ENCODE measurements around the gene FAM117A. TPM values are rescaled to one million over a fixed set of nuclear protein-coding genes. Genes with fewer than 3 reads are reported as not detected.

Gene FAM117A
- total RNA-seq, 4 donors from 2014 or later, result 5.6 to 7.5 (median 6.5) TPM

DNA sequence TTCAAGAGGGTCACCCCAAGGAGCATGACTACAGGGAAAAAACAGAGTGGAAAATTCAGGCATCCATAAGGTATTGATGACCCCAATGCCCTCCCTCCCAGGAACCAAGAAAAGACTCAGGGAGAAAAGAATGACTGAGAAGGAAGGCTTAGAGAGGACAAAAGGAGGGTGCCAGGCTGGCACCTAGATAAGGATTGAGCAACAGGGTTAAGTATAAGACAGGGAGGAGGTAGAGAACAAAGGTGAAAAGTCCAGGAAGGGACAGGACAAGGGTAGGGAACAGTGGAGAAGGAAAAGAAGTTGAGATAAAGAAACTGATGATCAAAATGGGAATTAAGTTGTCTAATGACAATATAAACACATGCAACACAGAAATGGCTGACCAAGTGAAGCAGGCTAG lies 58.7 kb downstream of the FAM117A start:
- Histone ChIP-seq H3K9me3 (no peaks in the 10 kb centered on the region), H3K27ac (no peak overlapping the region), H3K4me1 (peaks cover 11 to 54% (median 21%) of the 10 kb centered on the region in 3 donors), H3K4me3 (no peak overlapping the region), H3K27me3 (no peaks in the 10 kb centered on the region), H3K36me3 (peaks cover 27 to 60% (median 39%) of the 10 kb centered on the region in 3 donors)
- TF ChIP-seq, protein P1, sequence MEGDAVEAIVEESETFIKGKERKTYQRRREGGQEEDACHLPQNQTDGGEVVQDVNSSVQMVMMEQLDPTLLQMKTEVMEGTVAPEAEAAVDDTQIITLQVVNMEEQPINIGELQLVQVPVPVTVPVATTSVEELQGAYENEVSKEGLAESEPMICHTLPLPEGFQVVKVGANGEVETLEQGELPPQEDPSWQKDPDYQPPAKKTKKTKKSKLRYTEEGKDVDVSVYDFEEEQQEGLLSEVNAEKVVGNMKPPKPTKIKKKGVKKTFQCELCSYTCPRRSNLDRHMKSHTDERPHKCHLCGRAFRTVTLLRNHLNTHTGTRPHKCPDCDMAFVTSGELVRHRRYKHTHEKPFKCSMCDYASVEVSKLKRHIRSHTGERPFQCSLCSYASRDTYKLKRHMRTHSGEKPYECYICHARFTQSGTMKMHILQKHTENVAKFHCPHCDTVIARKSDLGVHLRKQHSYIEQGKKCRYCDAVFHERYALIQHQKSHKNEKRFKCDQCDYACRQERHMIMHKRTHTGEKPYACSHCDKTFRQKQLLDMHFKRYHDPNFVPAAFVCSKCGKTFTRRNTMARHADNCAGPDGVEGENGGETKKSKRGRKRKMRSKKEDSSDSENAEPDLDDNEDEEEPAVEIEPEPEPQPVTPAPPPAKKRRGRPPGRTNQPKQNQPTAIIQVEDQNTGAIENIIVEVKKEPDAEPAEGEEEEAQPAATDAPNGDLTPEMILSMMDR (IDR thresholded peaks at IDR 0.05), result no peak
- no peak for TF ChIP-seq POLR2A (IDR thresholded peaks at IDR 0.05)
- intact Hi-C loops (cut with DNase I), result loop anchor here (5.0 kb wide), 1 partner anchor 72 kb away; no protein-coding TSS in a partner anchor
- no peak for DNase-seq

DNA sequence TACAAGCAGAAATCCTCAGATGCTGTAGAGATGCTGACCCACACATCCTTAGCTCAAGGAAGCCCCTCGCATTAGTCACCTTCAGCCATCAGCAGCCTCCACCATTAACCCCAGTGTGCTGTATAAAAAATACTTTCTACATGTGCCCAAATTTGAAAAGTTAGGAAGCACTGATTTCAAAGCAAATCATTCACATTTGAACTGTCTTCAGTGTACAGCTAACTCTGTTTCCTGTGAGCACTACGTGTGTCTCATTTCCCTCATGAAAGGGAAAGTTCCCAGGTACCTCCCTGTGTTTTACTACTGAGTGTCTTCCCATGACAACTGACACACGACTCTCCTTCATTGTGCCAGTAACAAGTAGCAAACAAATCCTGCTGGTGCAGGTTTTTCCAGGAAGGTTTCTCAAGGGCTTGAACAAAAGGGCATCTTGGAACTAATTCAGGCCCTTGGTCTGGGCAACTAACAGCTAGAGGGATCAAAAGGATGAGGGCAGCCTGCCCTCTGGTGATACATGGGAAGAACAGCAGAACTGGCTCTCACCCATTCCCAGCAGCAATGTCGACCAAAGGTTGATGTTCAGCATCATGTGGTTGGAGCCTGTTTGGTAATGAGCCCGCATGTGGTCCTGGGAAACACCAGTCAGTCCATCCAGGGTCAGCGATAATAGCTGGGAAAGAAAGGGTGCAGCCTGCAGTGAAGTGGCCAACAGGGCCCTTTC lies 60.2 kb downstream of the FAM117A start:
- TF ChIP-seq POLR2A (IDR thresholded peaks at IDR 0.05), result no peak
- TF ChIP-seq, protein P1 (IDR thresholded peaks at IDR 0.05), result peak in 5 of 6 experiments; percentile 48 to 68 (median 55)
- peaks cover 11 to 57% (median 22%) of the 10 kb centered on the region in 3 donors for H3K4me1 ChIP-seq

DNA sequence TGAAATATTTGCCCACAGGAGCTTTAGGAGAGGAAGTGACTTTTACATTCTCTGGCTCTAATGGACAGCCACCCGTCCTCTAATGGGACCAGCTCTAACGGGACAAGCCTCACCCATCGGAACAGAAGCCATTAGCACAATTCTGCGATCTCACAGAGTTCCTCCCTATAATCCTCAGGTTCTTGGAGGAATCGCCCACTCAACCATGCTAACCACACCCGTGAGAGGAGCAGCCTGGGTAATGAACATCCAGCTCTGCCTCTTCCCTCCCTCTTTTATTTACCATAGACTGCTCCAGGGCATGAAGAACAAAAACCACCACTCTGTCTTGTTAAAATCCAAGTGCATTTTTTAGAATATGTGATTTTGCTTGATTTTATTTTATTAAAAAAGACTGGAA lies 63.0 kb downstream of the FAM117A start:
- Histone ChIP-seq H3K36me3 (peaks cover 32 to 62% (median 39%) of the 10 kb centered on the region in 3 donors), H3K27ac (no peak overlapping the region), H3K4me1 (peaks cover 0 to 41% (median 17%) of the 10 kb centered on the region in 3 donors), H3K9me3 (no peaks in the 10 kb centered on the region), H3K4me3 (no peak overlapping the region), H3K27me3 (no peaks in the 10 kb centered on the region)
- no peak for TF ChIP-seq POLR2A (IDR thresholded peaks at IDR 0.05)
- TF ChIP-seq, protein P1 (IDR thresholded peaks at IDR 0.05), result no peak
- intact Hi-C loops (cut with DNase I), result loop anchor here (5.0 kb wide), 1 partner anchor 296 kb away; the partner anchor contains the start of gene DLX3
- 37 to 45% methylated on average over 4 to 6 of the region's 6 CpGs for WGBS, 2 donors
- DNase-seq, result no peak

More for the DNA sequence above, 60.2 kb downstream of the FAM117A start:
- DNase-seq, result no peak
- no peak overlapping the region for H3K4me3 ChIP-seq
- peak overlapping the region in 3 of 4 donors; percentile 14 to 54 (median 32) for H3K27ac ChIP-seq
- H3K36me3 ChIP-seq, result peaks cover 32 to 62% (median 39%) of the 10 kb centered on the region in 3 donors
- H3K27me3 ChIP-seq, result no peaks in the 10 kb centered on the region
- no peaks in the 10 kb centered on the region for H3K9me3 ChIP-seq
- 26 to 38% methylated on average over 3 to 4 of the region's 6 CpGs for WGBS, 2 donors
- intact Hi-C loops (cut with DNase I), result loop anchor here (5.0 kb wide), 1 partner anchor 294 kb away; the partner anchor contains the start of gene DLX3

DNA sequence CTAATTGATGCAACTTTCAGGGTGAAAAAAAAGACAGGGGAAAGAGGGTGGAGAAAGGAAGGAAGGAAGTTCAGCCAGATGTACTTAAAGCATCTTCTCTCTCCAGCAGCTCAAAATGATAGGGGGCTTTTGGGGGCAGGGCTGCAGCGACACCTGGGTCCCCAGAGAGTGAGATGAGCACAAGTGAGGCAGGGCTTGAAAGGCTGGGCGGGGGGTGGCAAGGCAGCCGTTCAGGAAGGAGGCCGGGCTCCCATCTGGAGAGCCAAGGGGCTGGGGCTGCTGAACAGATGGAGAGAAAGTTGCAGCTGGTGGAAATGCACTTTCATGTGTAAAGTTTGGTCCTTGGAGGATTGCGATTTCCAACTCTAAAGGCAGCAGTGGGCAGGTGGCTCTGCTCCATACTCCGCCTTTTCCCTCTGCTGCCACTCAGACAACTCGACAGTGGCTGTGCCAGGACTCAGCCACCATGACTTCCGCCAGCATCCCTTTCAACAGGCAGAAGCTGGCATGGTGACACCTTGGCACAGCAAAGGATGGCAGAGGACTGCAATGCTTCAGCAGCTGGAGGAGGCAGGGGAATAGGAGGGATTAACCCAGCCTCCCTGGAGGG lies 63.9 kb downstream of the FAM117A start:
- peak overlapping the region in 2 of 4 donors; percentile 23 to 60 for H3K27ac ChIP-seq
- no peaks in the 10 kb centered on the region for H3K27me3 ChIP-seq
- peaks cover 32 to 54% (median 33%) of the 10 kb centered on the region in 3 donors for H3K36me3 ChIP-seq
- no peaks in the 10 kb centered on the region for H3K9me3 ChIP-seq
- WGBS, 2 donors, result 56 to 60% methylated on average over 7 to 8 of the region's 8 CpGs
- TF ChIP-seq POLR2A (IDR thresholded peaks at IDR 0.05), result no peak
- TF ChIP-seq, protein P1 (IDR thresholded peaks at IDR 0.05), result no peak
- intact Hi-C loops (cut with DNase I), result loop anchor here (5.0 kb wide), 1 partner anchor 297 kb away; the partner anchor contains the start of gene DLX3
- H3K4me3 ChIP-seq, result no peak overlapping the region
- DNase-seq, result no peak
- H3K4me1 ChIP-seq, result peaks cover 3 to 40% (median 20%) of the 10 kb centered on the region in 3 donors

DNA sequence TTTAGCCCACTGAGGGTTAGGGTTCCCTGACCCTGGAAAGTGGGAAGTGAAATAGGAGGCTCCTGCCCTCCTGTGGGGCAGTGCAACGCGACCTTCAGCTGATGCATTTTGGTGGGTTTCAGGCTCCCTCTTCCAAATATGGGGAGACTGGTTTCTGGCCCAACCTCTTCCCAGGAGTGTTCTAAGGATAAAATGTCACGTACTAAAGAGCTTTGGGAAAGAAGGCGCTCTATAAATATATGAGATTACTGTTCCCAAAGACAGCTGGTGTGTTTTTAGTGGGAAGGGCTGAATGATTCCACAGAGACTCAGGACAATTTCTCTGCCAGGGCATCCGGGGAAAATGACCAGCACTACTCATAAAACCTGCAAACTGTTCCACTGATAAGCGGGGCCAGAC lies 65.9 kb downstream of the FAM117A start:
- H3K27ac ChIP-seq, result peak overlapping the region in 2 of 4 donors; percentile 34 to 58
- intact Hi-C loops (cut with DNase I), result no loop called here

More for the DNA sequence above, 65.9 kb downstream of the FAM117A start:
- no peak overlapping the region for H3K4me3 ChIP-seq
- DNase-seq, result no peak
- peaks cover 5 to 26% (median 17%) of the 10 kb centered on the region in 3 donors for H3K4me1 ChIP-seq
- no peaks in the 10 kb centered on the region for H3K9me3 ChIP-seq
- peaks cover 18 to 33% (median 22%) of the 10 kb centered on the region in 3 donors for H3K36me3 ChIP-seq
- TF ChIP-seq, protein P1 (IDR thresholded peaks at IDR 0.05), result no peak
- no peak for TF ChIP-seq POLR2A (IDR thresholded peaks at IDR 0.05)
- 53 to 63% methylated on average over 6 of the region's 6 CpGs for WGBS, 2 donors
- no peaks in the 10 kb centered on the region for H3K27me3 ChIP-seq
